Gastroesophageal sphincter (tissue), 3 donors: Measurements from ENCODE around the gene RTCA.

Experiments used
- CTCF ChIP-seq, 4 experiments: fragments of 200-600 bp in 2 of 4; fragments of 450-650 bp in 2 of 4; sonication (generic) in 1 of 4; IDR thresholded peaks; one replicate each; pipeline ENCODE4 v1.5.1; 2017 to 2019; ENCODE audit warnings: antibody characterized with exemption in 4 of 4, mild to moderate bottlenecking in 2 of 4, moderate library complexity in 2 of 4
- EP300 ChIP-seq: sonication (generic); formaldehyde crosslinking; IDR thresholded peaks from one replicate; pipeline ENCODE4 v1.6.1; 2017; ENCODE audit warnings: antibody characterized with exemption, mild to moderate bottlenecking
- POLR2A ChIP-seq, 2 donors: fragments of 450-650 bp; IDR thresholded peaks; one replicate each; pipeline ENCODE4 v1.6.1; 2017; ENCODE audit warnings: antibody characterized with exemption in 2 of 2, mild to moderate bottlenecking in 2 of 2, moderate library complexity in 1 of 2
- POLR2AphosphoS5 ChIP-seq: sonication (generic); formaldehyde crosslinking; IDR thresholded peaks from one replicate; pipeline ENCODE4 v1.6.1; 2017; ENCODE audit warnings: antibody characterized with exemption

GRCh38 chr1:100316622-100317021 is 50.6 kb downstream of the RTCA start:
- TF ChIP-seq POLR2A (IDR thresholded peaks at IDR 0.05): no peak
- no peak for TF ChIP-seq CTCF (IDR thresholded peaks at IDR 0.05)
- TF ChIP-seq EP300: no peak
- TF ChIP-seq POLR2AphosphoS5: no peak
